GM21529 (cell line): ENCODE results near the gene MGMT.

Source experiments
- ATAC-seq: cut with Tn5 transposase; IDR thresholded peaks from one replicate; pipeline ENCODE4 v1.9.1; 2021; ENCODE audit not compliant: unreplicated experiment

MGMT gene

GRCh38 chr10:129704786-129705525 is 237.9 kb downstream of the MGMT start:
- ATAC-seq = no peak

DNA sequence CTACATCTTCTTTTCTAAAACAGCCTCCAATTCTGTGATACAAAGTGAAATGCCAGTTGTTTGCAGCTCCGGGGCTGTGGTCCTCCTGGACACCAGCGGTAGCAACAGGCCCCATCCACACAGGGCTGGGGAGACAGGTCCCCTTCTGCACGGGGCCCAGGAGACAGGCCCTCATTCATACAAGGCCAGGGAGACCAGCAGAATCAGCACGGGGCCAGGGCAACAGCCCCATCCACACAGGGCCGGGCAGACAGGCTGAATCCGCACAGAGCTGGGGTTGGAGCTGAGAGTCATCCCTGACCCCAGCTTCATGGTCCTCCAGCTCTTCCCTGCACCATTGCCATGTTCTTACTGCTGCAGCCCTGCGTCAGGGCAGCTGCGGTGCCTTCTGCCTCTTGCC is 238.6 kb downstream of the MGMT start:
- no peak for ATAC-seq

- no peak for ATAC-seq
Measured at GRCh38 chr10:129706081-129706480, 239.0 kb downstream of the MGMT start.

- no peak for ATAC-seq
Measured at GRCh38 chr10:129706523-129706922, 239.5 kb downstream of the MGMT start.

- ATAC-seq = no peak
Measured at GRCh38 chr10:129707406-129708388, 240.7 kb downstream of the MGMT start.

DNA sequence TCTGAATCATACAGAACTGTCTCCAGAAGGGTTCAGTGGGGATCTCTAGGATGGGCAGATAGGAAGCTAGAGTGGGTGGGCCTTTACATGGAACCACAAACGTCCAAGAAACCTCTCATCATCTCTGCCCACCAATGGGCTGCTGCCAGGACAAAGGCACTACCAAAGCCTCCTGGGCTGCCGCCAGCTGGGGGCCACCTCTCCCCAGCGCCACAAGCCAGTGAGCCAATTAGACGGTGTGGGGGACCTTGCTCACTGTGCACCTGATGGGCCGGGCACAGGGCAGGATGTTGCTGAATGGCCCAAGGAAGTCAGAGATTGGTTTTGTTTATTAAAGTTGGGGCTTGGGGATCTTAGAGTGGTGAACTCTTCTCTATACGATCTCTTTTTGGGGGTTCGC is 242.1 kb downstream of the MGMT start:
- ATAC-seq = no peak

DNA sequence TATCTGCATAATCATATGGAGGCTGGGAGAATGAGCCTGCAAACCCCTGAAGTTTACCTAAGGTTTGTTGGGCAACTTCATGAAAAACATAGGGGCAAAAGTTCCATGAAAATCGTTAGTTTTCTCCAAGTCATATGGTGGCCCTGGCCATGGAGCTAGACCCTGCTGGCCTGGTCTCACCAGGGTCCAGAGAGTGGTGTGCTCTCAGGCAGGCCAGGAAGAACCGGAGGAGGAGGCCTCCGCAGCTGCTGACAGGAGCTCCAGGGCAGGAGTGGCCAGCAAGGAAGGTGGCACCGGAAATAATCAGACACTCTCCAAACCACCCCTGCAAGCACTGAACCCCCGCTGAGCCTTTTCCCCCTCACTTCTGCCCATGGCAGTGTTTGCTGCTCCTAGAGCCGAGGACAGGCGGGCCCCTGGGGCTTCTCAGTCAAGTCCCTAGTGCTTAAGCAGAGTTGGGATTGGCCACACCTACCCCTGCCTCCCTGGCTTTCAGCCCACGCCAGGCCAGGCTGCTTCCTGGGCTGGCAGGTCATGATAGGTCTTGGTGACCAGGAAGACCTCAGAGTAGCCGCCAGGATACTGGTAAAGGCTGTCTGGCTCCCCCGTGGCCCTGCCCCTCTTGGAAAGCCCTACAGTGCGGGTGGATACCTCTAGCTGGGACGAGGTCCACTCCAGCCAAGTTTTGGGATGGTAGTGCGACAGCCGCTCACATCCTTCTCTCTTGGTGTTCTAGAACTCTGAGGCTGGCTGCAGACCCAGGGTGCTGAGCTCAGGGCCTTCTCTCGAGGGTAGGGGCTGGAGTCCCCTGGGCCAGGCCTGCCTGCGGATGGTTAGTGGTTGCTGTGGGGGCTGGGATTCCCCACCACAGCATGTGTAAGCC is 242.8 kb downstream of the MGMT start:
- no peak for ATAC-seq

GRCh38 chr10:129710510-129710847 is 243.4 kb downstream of the MGMT start:
- ATAC-seq = no peak

GRCh38 chr10:129711291-129711690 is 244.2 kb downstream of the MGMT start:
- no peak for ATAC-seq

- ATAC-seq = no peak
Measured at GRCh38 chr10:129712000-129712399, 245.0 kb downstream of the MGMT start.

GRCh38 chr10:129713659-129714265 is 246.7 kb downstream of the MGMT start:
- no peak for ATAC-seq

- no peak for ATAC-seq
Measured at GRCh38 chr10:129715805-129716204, 248.8 kb downstream of the MGMT start.

DNA sequence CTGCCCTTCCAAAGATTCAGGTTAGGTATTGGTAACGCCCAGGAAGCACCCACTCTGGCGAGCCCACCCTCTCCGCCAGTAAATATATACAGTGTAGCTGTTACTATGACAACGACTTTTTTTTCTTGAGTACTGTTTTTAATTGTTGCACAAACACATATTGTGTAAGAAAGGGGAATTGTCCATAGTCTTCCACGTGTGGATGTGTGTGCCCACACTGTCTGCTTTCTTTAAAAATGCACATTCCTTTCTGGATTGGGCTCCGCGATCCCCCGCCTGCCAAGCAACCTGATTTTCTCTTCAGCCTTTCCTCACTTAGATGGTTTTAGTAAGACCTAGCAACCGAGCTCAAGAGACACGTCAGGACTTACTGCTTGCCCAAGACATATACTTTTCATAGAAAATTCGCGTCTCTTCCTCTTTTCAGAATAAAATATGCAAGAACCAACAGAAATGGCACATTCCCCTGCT is 249.2 kb downstream of the MGMT start:
- ATAC-seq = no peak

DNA sequence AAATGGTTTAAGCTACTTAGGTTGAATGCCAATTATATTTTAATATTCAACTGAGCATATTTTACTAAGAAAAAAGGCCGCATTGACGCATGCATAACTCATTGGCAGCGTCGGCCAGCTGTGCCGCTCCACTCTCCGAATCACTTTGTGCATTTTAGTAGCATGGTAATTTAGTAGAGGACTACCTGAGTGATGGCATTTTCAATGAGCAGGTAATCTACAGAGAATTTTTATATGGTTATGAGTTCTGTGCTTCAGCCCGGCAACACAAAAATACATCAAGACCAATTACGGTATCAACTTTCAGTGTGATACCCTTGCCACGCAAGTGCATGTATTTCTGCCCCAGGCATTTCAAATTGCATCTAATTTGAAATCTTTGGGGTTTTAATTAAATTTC is 249.8 kb downstream of the MGMT start:
- no peak for ATAC-seq

DNA sequence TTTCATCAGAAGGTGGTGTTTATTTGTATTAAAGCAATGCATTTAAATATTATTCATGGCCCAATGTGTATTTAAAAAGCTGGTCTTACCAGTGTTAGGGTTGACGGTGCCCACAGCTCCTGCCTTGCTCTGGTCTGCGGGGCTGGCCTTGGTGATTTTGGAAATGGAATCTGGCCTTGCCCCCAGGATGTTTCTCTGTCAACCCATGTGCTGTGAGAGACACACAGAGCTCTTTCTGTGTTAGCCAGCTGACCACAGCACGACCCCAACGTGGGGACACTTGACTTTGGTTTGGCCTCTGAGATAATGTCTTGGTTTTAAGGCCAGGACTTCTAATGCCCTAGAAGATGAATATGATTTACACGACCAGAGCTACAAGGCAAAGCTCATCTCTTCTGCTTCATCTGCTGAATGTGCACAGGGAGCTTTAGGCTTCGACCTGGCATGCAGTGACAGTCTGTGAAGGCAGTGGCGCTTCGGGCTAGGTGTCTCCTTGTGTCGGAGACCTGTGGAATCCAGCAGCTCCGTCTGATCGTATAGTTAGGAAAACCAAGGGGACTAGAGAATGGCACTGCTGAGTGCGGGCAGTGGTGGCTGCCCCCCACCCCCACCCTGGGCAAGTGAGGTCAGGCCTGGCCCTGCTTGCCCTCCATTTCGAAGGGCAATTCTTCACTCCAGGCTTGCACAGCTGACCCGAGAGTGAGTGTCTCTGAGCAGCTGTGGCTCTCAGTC is 250.9 kb downstream of the MGMT start:
- ATAC-seq = no peak

GRCh38 chr10:129718548-129719414 is 251.7 kb downstream of the MGMT start:
- ATAC-seq = no peak

DNA sequence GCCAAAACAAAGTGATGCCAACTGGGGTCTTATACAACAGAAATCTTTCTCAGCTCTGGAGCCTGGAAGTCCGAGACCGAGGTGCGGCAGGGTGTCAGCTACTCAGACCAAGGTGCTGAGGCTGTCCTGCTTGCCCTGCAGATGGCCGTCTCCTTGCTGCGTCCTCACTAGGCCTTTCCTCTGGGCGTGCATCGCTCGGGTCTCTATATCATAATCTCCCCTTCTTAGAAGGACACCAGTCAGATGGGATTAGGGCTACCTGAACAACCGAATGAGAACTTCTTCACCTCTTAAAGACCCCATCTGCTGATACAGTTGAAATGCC is 252.3 kb downstream of the MGMT start:
- no peak for ATAC-seq

DNA sequence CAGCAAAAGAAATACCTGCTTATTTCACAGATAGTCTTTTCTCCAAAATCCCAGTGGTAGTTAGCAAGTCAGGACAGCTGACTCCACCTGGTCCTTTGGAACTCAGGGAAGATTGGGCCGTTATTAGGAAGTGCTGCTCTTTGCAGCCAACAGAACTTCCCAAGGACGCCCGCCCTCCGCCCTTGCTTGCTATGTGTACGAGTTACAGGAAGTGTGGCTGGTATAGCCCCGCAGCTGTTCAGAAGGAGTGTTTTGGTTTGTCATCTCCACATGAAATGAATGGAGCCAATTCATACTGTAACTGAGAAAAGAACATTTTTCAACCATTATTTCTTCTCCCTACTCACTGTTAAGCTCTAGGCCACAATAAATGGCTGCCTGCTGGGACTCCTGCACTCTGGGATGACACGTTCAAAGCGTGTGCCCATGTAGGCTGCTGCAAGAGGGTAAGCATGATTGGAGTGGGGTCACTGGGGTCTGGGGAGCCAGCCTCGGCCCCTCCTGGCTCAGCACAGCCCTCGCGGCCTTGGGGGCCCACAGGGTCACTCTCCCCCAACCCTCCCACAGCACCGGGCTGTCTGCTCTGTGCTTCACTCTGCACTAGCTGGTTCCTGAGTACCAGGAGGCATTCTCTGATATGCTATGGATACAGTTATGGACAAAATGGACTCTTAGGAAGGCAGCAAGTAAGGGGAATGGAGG is 253.0 kb downstream of the MGMT start:
- no peak for ATAC-seq

- ATAC-seq = no peak
Measured at GRCh38 chr10:129725011-129725410, 258.0 kb downstream of the MGMT start.
